WTC11 (cell line): ENCODE measurements around the gene MTMR3. TPM values are rescaled to one million over a fixed set of nuclear protein-coding genes. Genes with fewer than 3 reads are reported as not detected.

Source experiments
- ATAC-seq: fragments of 200-7000 bp; cut with Tn5 transposase; 2 replicates; pipeline ENCODE4 v1.10.0; 2021; ENCODE audit warnings: mild to moderate bottlenecking, moderate library complexity
- CTCF ChIA-PET: fragments of 300-600 bp; sonication (Branson Sonifier 250); formaldehyde crosslinking; loops from one replicate; lab custom pipeline; 2021; ENCODE audit warnings: antibody characterized with exemption; lab: Charles Lee
- POLR2A ChIA-PET: fragments of 350-600 bp; sonication (Branson Sonifier 250); formaldehyde crosslinking; loops from one replicate; lab custom pipeline; 2021; ENCODE audit warnings: antibody characterized with exemption; lab: Charles Lee
- DNase-seq: peaks from one replicate; pipeline ENCODE4 v3.0.0; 2021; ENCODE audit warnings: low spot score
- H3K27ac Mint-ChIP-seq: 2 replicates; pipeline ENCODE4 v1.8.0; 2021; ENCODE audit warnings: mixed read lengths
- H3K27me3 Mint-ChIP-seq: 2 replicates; pipeline ENCODE4 v1.8.0; 2021; ENCODE audit warnings: low read depth, mild to moderate bottlenecking, moderate library complexity, mixed read lengths
- H3K36me3 Mint-ChIP-seq: 2 replicates; pipeline ENCODE4 v1.8.0; 2021; ENCODE audit warnings: mixed read lengths
- H3K4me1 Mint-ChIP-seq: 2 replicates; pipeline ENCODE4 v1.8.0; 2022; ENCODE audit warnings: mixed read lengths
- H3K4me3 Mint-ChIP-seq: 2 replicates; pipeline ENCODE4 v1.8.0; 2021; ENCODE audit warnings: mild to moderate bottlenecking, moderate library complexity, mixed read lengths
- H3K9me3 Mint-ChIP-seq: 2 replicates; pipeline ENCODE4 v1.8.0; 2021; ENCODE audit warnings: mixed read lengths
- E2F5 ChIP-seq: sonication (generic); formaldehyde crosslinking; IDR thresholded peaks from 2 replicates; pipeline ENCODE4 v1.8.1; 2022; ENCODE audit warnings: mild to moderate bottlenecking, moderate library complexity, missing genetic modification reagents
- ELF4 ChIP-seq: sonication (generic); formaldehyde crosslinking; IDR thresholded peaks from 2 replicates; pipeline ENCODE4 v1.8.1; 2022; ENCODE audit warnings: low read depth, mild to moderate bottlenecking, moderate library complexity, missing genetic modification reagents
- NFE2L1 ChIP-seq: sonication (generic); formaldehyde crosslinking; IDR thresholded peaks from 2 replicates; pipeline ENCODE4 v1.8.1; 2023; ENCODE audit warnings: missing genetic modification reagents
- NFYB ChIP-seq: sonication (generic); formaldehyde crosslinking; conservative IDR thresholded peaks from 2 replicates; pipeline ENCODE4 v1.8.0; 2022; ENCODE audit warnings: low read depth, missing genetic modification reagents
- OVOL2 ChIP-seq: fragments of 250-450 bp; sonication (Bioruptor Pico); IDR thresholded peaks from 2 replicates; pipeline ENCODE4 v1.9.0; 2021; ENCODE audit warnings: mild to moderate bottlenecking, borderline replicate concordance
- PRDM15 ChIP-seq: sonication (generic); formaldehyde crosslinking; IDR thresholded peaks from 2 replicates; pipeline ENCODE4 v1.8.0; 2022; ENCODE audit warnings: missing genetic modification reagents
- ZMAT4 ChIP-seq: fragments of 250-450 bp; sonication (Bioruptor Pico); IDR thresholded peaks from 2 replicates; pipeline ENCODE4 v1.9.0; 2021; ENCODE audit warnings: mild to moderate bottlenecking
- ZNF138 ChIP-seq: sonication (generic); formaldehyde crosslinking; conservative IDR thresholded peaks from 2 replicates; pipeline ENCODE4 v1.8.1; 2022; ENCODE audit warnings: mild to moderate bottlenecking, moderate library complexity, missing genetic modification reagents
- ZNF423 ChIP-seq: fragments of 250-450 bp; sonication (Bioruptor Pico); IDR thresholded peaks from 2 replicates; pipeline ENCODE4 v2.1.2; 2022; ENCODE audit warnings: mild to moderate bottlenecking, moderate library complexity
- ZNF532 ChIP-seq: fragments of 250-450 bp; sonication (Bioruptor Pico); IDR thresholded peaks from 2 replicates; pipeline ENCODE4 v1.9.0; 2021; ENCODE audit warnings: mild to moderate bottlenecking, borderline replicate concordance
- total RNA-seq: library from RNA; stranded (reverse); gene quantifications from 3 replicates; pipeline ENCODE4 v1.2.3, GENCODE V29; 2021
- TF ChIP-seq, protein P1 (sequence below): sonication (generic); formaldehyde crosslinking; IDR thresholded peaks from 2 replicates; pipeline ENCODE4 v1.8.1; 2023; ENCODE audit warnings: mild to moderate bottlenecking, missing genetic modification reagents, moderate library complexity
- TF ChIP-seq, protein P2 (sequence below): sonication (generic); formaldehyde crosslinking; IDR thresholded peaks from 2 replicates; pipeline ENCODE4 v1.8.0; 2023; ENCODE audit warnings: missing genetic modification reagents
- TF ChIP-seq, protein P3 (sequence below): sonication (generic); formaldehyde crosslinking; IDR thresholded peaks from 2 replicates; pipeline ENCODE4 v1.8.1; 2023; ENCODE audit warnings: mild to moderate bottlenecking, missing genetic modification reagents
- TF ChIP-seq, protein P4 (sequence below): fragments of 250-450 bp; sonication (Bioruptor Pico); IDR thresholded peaks from 2 replicates; pipeline ENCODE4 v1.9.0; 2021; ENCODE audit warnings: moderate library complexity, mild to moderate bottlenecking, inconsistent platforms, borderline replicate concordance

MTMR3 gene
- total RNA-seq, 1 experiment from 2014 or later = 19.2 TPM

DNA sequence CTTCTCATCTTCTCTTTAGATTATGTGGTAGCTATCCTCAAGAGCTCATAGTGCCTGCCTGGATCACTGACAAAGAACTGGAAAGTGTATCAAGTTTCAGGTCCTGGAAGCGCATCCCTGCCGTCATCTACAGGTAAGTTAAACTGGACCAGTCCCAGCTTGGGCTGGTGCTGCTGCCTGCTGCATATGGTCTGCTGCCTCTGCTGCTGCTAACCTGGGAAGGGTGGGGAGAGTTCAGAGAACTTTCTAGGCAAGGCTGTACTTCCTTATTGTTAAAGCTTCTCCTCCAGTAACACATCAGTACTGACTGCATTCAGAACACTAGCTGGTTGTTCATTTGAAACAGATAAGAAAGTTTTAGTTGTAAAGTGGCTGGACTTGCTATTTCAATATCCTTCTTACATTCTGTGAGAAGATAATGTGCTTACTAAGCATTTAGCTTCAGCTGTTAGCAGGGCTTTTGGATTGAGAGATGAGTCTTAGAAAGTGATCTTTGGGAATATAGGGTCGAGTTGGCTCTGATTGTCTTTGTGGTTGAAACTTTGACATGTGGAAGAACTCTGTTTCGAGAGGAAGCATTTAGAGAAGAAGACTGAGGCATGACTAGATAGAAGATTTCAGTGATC lies 120.0 kb downstream of the MTMR3 start:
- Mint-ChIP-seq H3K4me1 (no peaks in the 10 kb centered on the region), H3K36me3 (peaks cover 14% of the 10 kb centered on the region), H3K4me3 (no peak overlapping the region), H3K27ac (no peak overlapping the region), H3K27me3 (no peaks in the 10 kb centered on the region), H3K9me3 (no peaks in the 10 kb centered on the region)
- ATAC-seq = no peak
- ChIA-PET CTCF (interaction anchor here (0.9 to 4.0 kb wide), 3 partner anchors 166 to 367 kb away, joined by 3 to 31 read pairs (median 15); no protein-coding TSS in a partner anchor), POLR2A (no interaction called here)
- no peak for DNase-seq
- TF ChIP-seq, protein P1, sequence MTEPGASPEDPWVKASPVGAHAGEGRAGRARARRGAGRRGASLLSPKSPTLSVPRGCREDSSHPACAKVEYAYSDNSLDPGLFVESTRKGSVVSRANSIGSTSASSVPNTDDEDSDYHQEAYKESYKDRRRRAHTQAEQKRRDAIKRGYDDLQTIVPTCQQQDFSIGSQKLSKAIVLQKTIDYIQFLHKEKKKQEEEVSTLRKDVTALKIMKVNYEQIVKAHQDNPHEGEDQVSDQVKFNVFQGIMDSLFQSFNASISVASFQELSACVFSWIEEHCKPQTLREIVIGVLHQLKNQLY (CRISPR knock-in tag) = no peak

DNA sequence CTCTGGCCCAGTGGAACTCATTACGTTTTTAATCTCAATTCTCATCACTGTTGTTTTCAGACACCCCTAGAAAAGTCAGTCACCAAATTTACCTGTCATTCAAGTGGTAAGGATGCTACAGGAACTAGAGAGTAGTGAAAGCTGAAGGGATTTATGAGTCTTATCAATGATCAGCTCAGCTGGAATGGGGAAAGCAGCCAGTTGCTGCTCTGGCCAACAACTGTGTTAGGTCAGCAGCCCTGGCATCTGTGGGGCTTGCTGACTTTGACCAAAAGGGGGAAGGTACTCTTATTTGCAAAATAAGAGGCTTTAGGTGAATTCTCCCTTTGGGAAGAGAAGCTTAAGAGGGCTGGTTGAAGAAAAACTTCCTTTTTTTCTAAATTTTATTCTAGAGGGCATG lies 121.1 kb downstream of the MTMR3 start:
- Mint-ChIP-seq H3K4me3 (no peak overlapping the region), H3K36me3 (peaks cover 11% of the 10 kb centered on the region), H3K4me1 (no peaks in the 10 kb centered on the region), H3K9me3 (no peaks in the 10 kb centered on the region), H3K27me3 (no peaks in the 10 kb centered on the region), H3K27ac (no peak overlapping the region)
- no peak for TF ChIP-seq ELF4
- TF ChIP-seq, protein P2, sequence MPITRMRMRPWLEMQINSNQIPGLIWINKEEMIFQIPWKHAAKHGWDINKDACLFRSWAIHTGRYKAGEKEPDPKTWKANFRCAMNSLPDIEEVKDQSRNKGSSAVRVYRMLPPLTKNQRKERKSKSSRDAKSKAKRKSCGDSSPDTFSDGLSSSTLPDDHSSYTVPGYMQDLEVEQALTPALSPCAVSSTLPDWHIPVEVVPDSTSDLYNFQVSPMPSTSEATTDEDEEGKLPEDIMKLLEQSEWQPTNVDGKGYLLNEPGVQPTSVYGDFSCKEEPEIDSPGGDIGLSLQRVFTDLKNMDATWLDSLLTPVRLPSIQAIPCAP (CRISPR knock-in tag) = no peak
- TF ChIP-seq, protein P3, sequence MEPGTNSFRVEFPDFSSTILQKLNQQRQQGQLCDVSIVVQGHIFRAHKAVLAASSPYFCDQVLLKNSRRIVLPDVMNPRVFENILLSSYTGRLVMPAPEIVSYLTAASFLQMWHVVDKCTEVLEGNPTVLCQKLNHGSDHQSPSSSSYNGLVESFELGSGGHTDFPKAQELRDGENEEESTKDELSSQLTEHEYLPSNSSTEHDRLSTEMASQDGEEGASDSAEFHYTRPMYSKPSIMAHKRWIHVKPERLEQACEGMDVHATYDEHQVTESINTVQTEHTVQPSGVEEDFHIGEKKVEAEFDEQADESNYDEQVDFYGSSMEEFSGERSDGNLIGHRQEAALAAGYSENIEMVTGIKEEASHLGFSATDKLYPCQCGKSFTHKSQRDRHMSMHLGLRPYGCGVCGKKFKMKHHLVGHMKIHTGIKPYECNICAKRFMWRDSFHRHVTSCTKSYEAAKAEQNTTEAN (CRISPR knock-in tag) = no peak
- no peak for TF ChIP-seq E2F5 (CRISPR knock-in tag)
- TF ChIP-seq, protein P4, sequence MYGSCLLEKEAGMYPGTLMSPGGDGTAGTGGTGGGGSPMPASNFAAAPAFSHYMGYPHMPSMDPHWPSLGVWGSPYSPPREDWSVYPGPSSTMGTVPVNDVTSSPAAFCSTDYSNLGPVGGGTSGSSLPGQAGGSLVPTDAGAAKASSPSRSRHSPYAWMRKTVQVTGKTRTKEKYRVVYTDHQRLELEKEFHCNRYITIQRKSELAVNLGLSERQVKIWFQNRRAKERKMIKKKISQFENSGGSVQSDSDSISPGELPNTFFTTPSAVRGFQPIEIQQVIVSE = no peak
- no peak for TF ChIP-seq ZNF138
- no peak for TF ChIP-seq NFE2L1 (CRISPR knock-in tag)
- no peak for TF ChIP-seq OVOL2 (CRISPR knock-in tag)
- no peak for TF ChIP-seq ZMAT4 (CRISPR knock-in tag)
- TF ChIP-seq PRDM15 = no peak
- TF ChIP-seq NFYB (CRISPR knock-in tag) = no peak
- TF ChIP-seq ZNF423 = no peak
- no peak for TF ChIP-seq ZNF532 (CRISPR knock-in tag)
- ATAC-seq (no peak), DNase-seq (no peak)
- CTCF ChIA-PET = interaction anchor here (0.8 to 4.0 kb wide), 18 partner anchors 8 to 378 kb away, joined by 3 to 31 read pairs (median 6); partner anchors contain the start of genes UQCR10 and ZMAT5
- POLR2A ChIA-PET = no interaction called here
